Erythroblast (primary cell): ENCODE data around the gene RINT1.
"Not testable (repeated sequence)": the region's sequence is repeated elsewhere in the genome, so short reads cannot be mapped to it uniquely, and the experiment has no call there.

ENCODE experiments used
- DNase-seq, 2 experiments: peaks; one replicate each; lab custom pipeline; 2025; lab: John Stamatoyannopoulos, UW
- GATA1 ChIP-seq: IDR thresholded peaks from 2 replicates; pipeline ENCODE4 v1.6.1; 2011; ENCODE audit warnings: low read depth, mild to moderate bottlenecking, control low read depth, low read length, moderate library complexity
- POLR2A ChIP-seq: IDR thresholded peaks from 2 replicates; pipeline ENCODE4 v1.6.1; 2011; ENCODE audit warnings: mild to moderate bottlenecking, low read length

Gene RINT1

GRCh38 chr7:105577251-105577650 is 45.2 kb downstream of the RINT1 start:
- no peak for DNase-seq
- TF ChIP-seq POLR2A: no peak
- no peak for TF ChIP-seq GATA1

GRCh38 chr7:105578496-105578895 is 46.5 kb downstream of the RINT1 start:
- DNase-seq: no peak
- TF ChIP-seq POLR2A (no peak), GATA1 (no peak)

GRCh38 chr7:105580022-105580740 is 48.2 kb downstream of the RINT1 start:
- peak; percentile 7 to 9 for DNase-seq
- TF ChIP-seq POLR2A (no peak), GATA1 (no peak)

- DNase-seq: peak; percentile 48 to 62
- TF ChIP-seq GATA1 (no peak), POLR2A (no peak)
Observed at GRCh38 chr7:105581066-105581811, 49.2 kb downstream of the RINT1 start, which contains the start of gene EFCAB10. EFCAB10 (minus strand) TSS chr7:105581493; CDS start chr7:105581463, 30 bp downstream.

DNA sequence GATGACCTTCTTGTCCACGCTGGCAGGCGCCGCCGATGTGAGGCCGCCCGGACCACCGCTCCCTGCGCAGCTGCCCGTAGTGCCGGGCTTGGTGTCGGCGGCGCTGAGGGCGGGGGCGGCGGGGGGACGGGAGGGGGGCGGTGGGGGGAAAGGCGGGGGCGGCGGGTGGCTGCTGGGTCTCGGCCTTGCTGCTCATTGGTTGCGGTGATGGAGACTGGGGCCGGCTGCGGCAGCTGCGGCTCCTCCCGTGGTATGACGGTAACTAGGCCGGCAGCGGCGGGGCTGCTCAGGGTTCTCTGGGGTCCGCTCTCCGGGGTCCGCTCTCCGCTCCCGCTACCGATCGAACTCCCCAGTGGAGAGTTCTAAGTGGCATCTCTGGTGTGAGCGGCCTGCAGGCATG is 51.1 kb downstream of the RINT1 start:
- TF ChIP-seq GATA1 (no peak), POLR2A (no peak)
- no peak for DNase-seq

- no peak for DNase-seq
- TF ChIP-seq POLR2A: no peak
Observed at GRCh38 chr7:105584165-105584564, 52.2 kb downstream of the RINT1 start.

- no peak for DNase-seq
- TF ChIP-seq POLR2A: no peak
- no peak for TF ChIP-seq GATA1
Observed at GRCh38 chr7:105585850-105586500, 54.0 kb downstream of the RINT1 start.

GRCh38 chr7:105587909-105588635 is 56.1 kb downstream of the RINT1 start:
- no peak for DNase-seq

DNA sequence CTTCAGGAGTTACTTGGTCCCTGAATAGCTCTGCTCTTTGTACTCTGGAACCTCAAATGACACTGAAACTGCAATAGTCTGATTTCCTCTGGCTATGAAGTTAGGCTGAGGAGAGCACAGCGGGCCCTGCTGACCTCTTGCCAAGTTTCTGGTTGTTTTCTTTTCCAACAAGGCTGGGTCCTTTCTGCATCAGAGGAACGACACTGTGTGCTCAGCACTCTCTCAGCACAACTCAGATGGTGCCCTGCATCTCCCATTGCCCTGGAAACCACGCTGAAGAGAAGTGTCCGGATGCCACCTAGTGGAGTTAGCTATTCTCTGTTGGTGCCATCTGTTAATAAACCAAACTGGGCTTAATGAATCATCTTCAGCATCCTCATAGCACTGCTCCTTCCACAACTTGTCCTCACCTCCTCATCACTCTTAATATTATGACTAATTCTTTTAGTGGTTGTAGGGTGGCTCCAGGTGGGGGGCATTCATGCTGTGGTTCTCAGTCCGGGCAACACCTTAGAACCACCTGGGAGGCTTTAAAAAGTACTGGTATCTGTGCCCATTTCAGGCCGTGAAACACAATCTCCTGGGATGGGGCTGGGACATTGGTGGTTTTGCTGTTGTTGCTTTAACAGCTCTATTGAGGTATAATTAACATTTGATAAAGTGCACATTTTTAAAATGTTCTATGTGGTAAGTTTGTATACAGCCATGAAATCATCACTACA is 57.5 kb downstream of the RINT1 start:
- TF ChIP-seq POLR2A: no peak
- no peak for TF ChIP-seq GATA1

More at GRCh38 chr7:105587909-105588635, 56.1 kb downstream of the RINT1 start:
- TF ChIP-seq GATA1 (no peak), POLR2A (no peak)

GRCh38 chr7:105590793-105591192 is 58.8 kb downstream of the RINT1 start:
- DNase-seq: no peak
- TF ChIP-seq GATA1: no peak
- no peak for TF ChIP-seq POLR2A

More for the DNA sequence above, 57.5 kb downstream of the RINT1 start:
- peak; percentile 42 to 61 for DNase-seq

DNA sequence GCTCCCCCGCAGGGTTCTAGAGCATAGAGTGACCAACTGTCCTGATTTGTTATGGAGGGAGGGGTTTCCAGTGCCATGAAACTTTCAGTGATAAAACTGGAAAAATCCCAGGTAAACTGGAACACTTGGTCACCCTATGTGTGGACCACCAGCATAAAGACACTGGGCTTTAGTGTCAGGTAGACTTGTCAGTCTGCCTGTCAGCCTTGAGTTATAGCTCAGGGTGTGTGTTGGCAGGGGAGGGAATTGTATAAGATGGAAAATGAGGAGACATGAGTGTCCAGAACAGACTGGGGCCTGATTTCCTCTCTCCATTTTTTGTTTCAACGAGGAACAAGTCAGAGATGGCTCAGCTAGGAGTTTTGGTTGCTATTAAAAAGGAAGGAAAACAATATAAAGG is 59.5 kb downstream of the RINT1 start:
- no peak for DNase-seq
- TF ChIP-seq GATA1 (no peak), POLR2A (no peak)

DNA sequence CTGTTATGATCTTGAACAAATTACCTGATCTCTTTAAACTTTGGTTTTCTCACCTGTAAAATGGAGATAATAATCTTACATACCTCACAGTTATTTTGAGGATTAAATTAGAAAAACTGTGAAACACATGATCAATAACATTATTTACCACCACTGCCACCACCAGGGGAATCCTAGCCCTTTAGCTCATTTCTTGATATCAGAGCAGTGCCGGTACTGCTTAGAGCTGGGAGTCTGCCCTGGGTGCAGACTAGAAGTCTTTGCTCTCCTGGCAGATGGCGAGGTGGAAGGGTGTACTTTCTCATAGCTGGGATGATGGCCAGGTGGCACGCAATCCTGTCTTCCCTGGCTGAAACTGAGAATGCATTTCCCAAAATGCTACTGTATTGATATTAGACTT is 62.0 kb downstream of the RINT1 start:
- DNase-seq: no peak
- TF ChIP-seq POLR2A (no peak), GATA1 (no peak)

DNA sequence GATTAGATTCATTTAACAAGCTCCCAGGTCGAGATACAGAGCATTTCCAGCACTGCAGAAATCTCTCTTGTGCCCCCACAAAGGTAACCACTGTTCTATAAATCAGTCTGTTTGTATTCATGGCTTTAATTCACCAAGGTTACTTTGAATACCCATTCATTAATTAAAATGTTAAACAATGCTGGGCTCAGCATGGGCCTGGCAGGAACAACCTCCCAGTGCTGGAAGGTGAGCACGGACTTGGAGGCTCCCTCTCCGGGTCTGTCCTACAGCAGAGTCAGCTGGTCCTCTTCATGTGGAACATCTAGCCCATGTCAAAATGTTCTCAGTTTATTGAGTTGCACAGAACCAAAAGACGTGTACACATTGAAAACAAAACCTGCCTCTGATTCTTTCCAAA is 64.9 kb downstream of the RINT1 start:
- no peak for DNase-seq
- TF ChIP-seq POLR2A (no peak), GATA1 (no peak)

- DNase-seq: not testable (repeated sequence)
Observed at GRCh38 chr7:105599080-105599479, 67.1 kb downstream of the RINT1 start.
